HEK293 (cell line): Measurements from ENCODE around the gene MYOF.

ENCODE experiments used
- CTCF ChIA-PET: fragments of 350-600 bp; formaldehyde crosslinking; extraction: SDS; loops from one replicate; lab custom pipeline; 2021; ENCODE audit warnings: antibody characterized with exemption; lab: Yijun Ruan, JAX
- POLR2A ChIA-PET: fragments of 300-600 bp; formaldehyde crosslinking; extraction: SDS; loops from one replicate; lab custom pipeline; 2020; ENCODE audit warnings: antibody characterized with exemption, inconsistent platforms; lab: Yijun Ruan, JAX
- H3K27ac ChIP-seq: fragments of 200-500 bp; sonication (Bioruptor generic); 2 replicates; pipeline ENCODE4 v1.5.1; 2014; ENCODE audit warnings: low read depth, low read length, control low read depth, inconsistent platforms; ENCODE audit errors: extremely low read depth
- H3K36me3 ChIP-seq, 2 experiments: fragments of 200-500 bp in 1 of 2; sonication (Bioruptor generic) in 1 of 2; 1 replicate in 1 of 2; 2 replicates in 1 of 2; pipeline ENCODE4 v1.5.1; 2014 to 2017; ENCODE audit warnings: inconsistent platforms in 2 of 2, low read length in 2 of 2; ENCODE audit not compliant: control insufficient read depth in 2 of 2, insufficient read depth in 1 of 2
- H3K4me1 ChIP-seq: fragments of 200-500 bp; sonication (Bioruptor generic); 2 replicates; pipeline ENCODE4 v1.5.1; 2014; ENCODE audit warnings: mild to moderate bottlenecking, low read length, inconsistent platforms; ENCODE audit not compliant: control insufficient read depth, insufficient read depth
- H3K4me3 ChIP-seq: 2 replicates; pipeline ENCODE4 v1.5.1; 2011; ENCODE audit warnings: low read depth, mild to moderate bottlenecking, control low read depth, low read length, moderate library complexity
- H3K9me3 ChIP-seq: fragments of 200-500 bp; sonication (Bioruptor generic); 2 replicates; pipeline ENCODE4 v1.5.1; 2014; ENCODE audit warnings: low read depth, low read length, inconsistent platforms; ENCODE audit not compliant: control insufficient read depth, insufficient read depth
- ELK4 ChIP-seq: IDR thresholded peaks from 2 replicates; pipeline ENCODE4 v1.6.1; 2011; ENCODE audit warnings: mild to moderate bottlenecking, low read depth, low read length, borderline replicate concordance
- GLIS2 ChIP-seq: fragments of 450-650 bp; formaldehyde crosslinking; IDR thresholded peaks from 2 replicates; pipeline ENCODE4 v1.5.1; 2016; ENCODE audit warnings: missing biosample characterization, missing genetic modification characterization
- KLF8 ChIP-seq: fragments of 450-650 bp; formaldehyde crosslinking; IDR thresholded peaks from 2 replicates; pipeline ENCODE4 v1.5.1; 2016; ENCODE audit warnings: missing biosample characterization, missing genetic modification characterization
- ZBTB17 ChIP-seq: fragments of 450-650 bp; formaldehyde crosslinking; IDR thresholded peaks from 2 replicates; pipeline ENCODE4 v1.5.1; 2016; ENCODE audit warnings: missing biosample characterization, missing genetic modification characterization
- ZBTB44 ChIP-seq: fragments of 450-650 bp; IDR thresholded peaks from 2 replicates; pipeline ENCODE4 v1.5.1; 2018; ENCODE audit warnings: missing biosample characterization, mild to moderate bottlenecking, missing genetic modification characterization
- ZBTB49 ChIP-seq: fragments of 450-650 bp; formaldehyde crosslinking; IDR thresholded peaks from 2 replicates; pipeline ENCODE4 v1.5.1; 2016; ENCODE audit warnings: missing biosample characterization, missing genetic modification characterization, low read depth
- ZNF10 ChIP-seq: fragments of 450-650 bp; formaldehyde crosslinking; IDR thresholded peaks from 2 replicates; pipeline ENCODE4 v1.5.1; 2017; ENCODE audit warnings: missing biosample characterization, missing genetic modification characterization
- ZNF248 ChIP-seq: fragments of 450-650 bp; formaldehyde crosslinking; IDR thresholded peaks from 2 replicates; pipeline ENCODE4 v1.5.1; 2017; ENCODE audit warnings: missing biosample characterization, missing genetic modification characterization
- ZNF26 ChIP-seq: fragments of 450-650 bp; formaldehyde crosslinking; IDR thresholded peaks from 2 replicates; pipeline ENCODE4 v1.5.1; 2016; ENCODE audit warnings: missing biosample characterization, missing genetic modification characterization
- ZNF280C ChIP-seq: fragments of 450-650 bp; formaldehyde crosslinking; IDR thresholded peaks from 2 replicates; pipeline ENCODE4 v1.5.1; 2016; ENCODE audit warnings: missing biosample characterization, missing genetic modification characterization
- ZNF324 ChIP-seq: fragments of 450-650 bp; formaldehyde crosslinking; IDR thresholded peaks from 2 replicates; pipeline ENCODE4 v1.5.1; 2016; ENCODE audit warnings: missing biosample characterization, missing genetic modification characterization
- ZNF558 ChIP-seq: fragments of 450-650 bp; formaldehyde crosslinking; IDR thresholded peaks from 2 replicates; pipeline ENCODE4 v1.5.1; 2016; ENCODE audit warnings: missing biosample characterization, missing genetic modification characterization
- ZNF670 ChIP-seq: fragments of 450-650 bp; formaldehyde crosslinking; IDR thresholded peaks from 2 replicates; pipeline ENCODE4 v1.5.1; 2016; ENCODE audit warnings: missing biosample characterization, missing genetic modification characterization, low read depth
- ZSCAN16 ChIP-seq: fragments of 450-650 bp; formaldehyde crosslinking; IDR thresholded peaks from 2 replicates; pipeline ENCODE4 v1.5.1; 2016; ENCODE audit warnings: missing biosample characterization, missing genetic modification characterization

Gene MYOF

GRCh38 chr10:93505075-93505474, 22.9 kb upstream of the MYOF start (continued):
- TF ChIP-seq ZBTB49 (tag by site-specific recombination), result no peak

GRCh38 chr10:93503075-93503474, 20.9 kb upstream of the MYOF start:
- POLR2A ChIA-PET, result no interaction called here
- CTCF ChIA-PET, result interaction anchor here (0.8 to 12.6 kb wide), 5 partner anchors 8 to 213 kb away, joined by 5 to 129 read pairs (median 5); partner anchors contain the start of gene MYOF
- Histone ChIP-seq H3K4me1 (no peaks in the 10 kb centered on the region; the same call in 1 of the 2 replicates), H3K9me3 (no peaks in the 10 kb centered on the region), H3K4me3 (no peak overlapping the region), H3K36me3 (peaks cover 60% of the 10 kb centered on the region in 2 experiments), H3K27ac (no peak overlapping the region)
- TF ChIP-seq ZNF280C (tag by site-specific recombination), result no peak
- TF ChIP-seq ZNF26 (tag by site-specific recombination), result no peak
- TF ChIP-seq ELK4, result no peak
- TF ChIP-seq ZNF558 (tag by site-specific recombination), result no peak
- TF ChIP-seq KLF8 (tag by site-specific recombination), result no peak
- TF ChIP-seq ZNF248 (tag by site-specific recombination), result no peak
- no peak for TF ChIP-seq ZSCAN16 (tag by site-specific recombination)

- no peaks in the 10 kb centered on the region for H3K9me3 ChIP-seq
- TF ChIP-seq ZBTB44 (tag by site-specific recombination) (no peak), ZNF670 (tag by site-specific recombination) (no peak), ZBTB17 (tag by site-specific recombination) (no peak), ZNF10 (tag by site-specific recombination) (no peak), ZNF324 (no peak), GLIS2 (tag by site-specific recombination) (no peak)
- TF ChIP-seq, all 188 proteins: peak for 0
- H3K36me3 ChIP-seq, result peaks cover 47 to 50% of the 10 kb centered on the region in 2 experiments
- ChIA-PET CTCF (interaction anchor here (0.6 to 12.6 kb wide), 6 partner anchors 10 to 878 kb away, joined by 3 to 129 read pairs (median 4); no protein-coding TSS in a partner anchor), POLR2A (no interaction called here)
- H3K4me1 ChIP-seq, result no peaks in the 10 kb centered on the region; the same call in 1 of the 2 replicates
- H3K27ac ChIP-seq, result no peak overlapping the region
- H3K4me3 ChIP-seq, result no peak overlapping the region
These were observed 19.5 kb upstream of the MYOF start for GRCh38 chr10:93501650-93502049.
